Neural cell (in vitro differentiated cells): Measurements from ENCODE around the gene FBP2. TPM values are rescaled to one million over a fixed set of nuclear protein-coding genes. Genes with fewer than 3 reads are reported as not detected.

ENCODE experiments used
- H2AFZ ChIP-seq: fragments of 200-600, 300-800 bp; sonication (generic), shearing (Covaris generic); 2 replicates; pipeline ENCODE4 v1.6.0; 2014; ENCODE audit warnings: low read depth, mild to moderate bottlenecking, antibody characterized with exemption, low read length, moderate library complexity
- H3F3A ChIP-seq: fragments of 200-600 bp; shearing (Covaris generic); 2 replicates; pipeline ENCODE4 v1.6.1; 2016; ENCODE audit warnings: mild to moderate bottlenecking, moderate library complexity, mixed read lengths, antibody characterized with exemption, low read length; ENCODE audit not compliant: insufficient read depth, poor library complexity, severe bottlenecking
- H3K27ac ChIP-seq: fragments of 200-600, 300-800 bp; sonication (generic), shearing (Covaris generic); 2 replicates; pipeline ENCODE4 v1.5.1; 2014; ENCODE audit warnings: mild to moderate bottlenecking, low read length, moderate library complexity
- H3K27me3 ChIP-seq: fragments of 300-800, 200-600 bp; sonication (generic), shearing (Covaris generic); 2 replicates; pipeline ENCODE4 v1.6.0; 2014; ENCODE audit warnings: mild to moderate bottlenecking, low read depth, low read length, moderate library complexity; ENCODE audit not compliant: insufficient read depth
- H3K36me3 ChIP-seq: fragments of 300-800, 200-600 bp; sonication (generic), shearing (Covaris generic); 2 replicates; pipeline ENCODE4 v1.5.1; 2014; ENCODE audit warnings: mild to moderate bottlenecking, antibody characterized with exemption, low read length, moderate library complexity; ENCODE audit not compliant: insufficient read depth
- H3K4me2 ChIP-seq: fragments of 300-800, 200-600 bp; sonication (generic), shearing (Covaris generic); 2 replicates; pipeline ENCODE4 v1.6.0; 2014; ENCODE audit warnings: mild to moderate bottlenecking, low read length
- H3K4me3 ChIP-seq: fragments of 300-800, 200-600 bp; sonication (generic), shearing (Covaris generic); 2 replicates; pipeline ENCODE4 v1.5.1; 2014; ENCODE audit warnings: mild to moderate bottlenecking, low read length, moderate library complexity
- H3K79me2 ChIP-seq: fragments of 200-600 bp; shearing (Covaris generic); replicated peaks from 2 replicates; pipeline ENCODE4 v1.6.0; 2014; ENCODE audit warnings: mild to moderate bottlenecking, low read length, moderate library complexity; ENCODE audit not compliant: insufficient read depth
- H3K9ac ChIP-seq: fragments of 300-800, 200-600 bp; sonication (generic), shearing (Covaris generic); 2 replicates; pipeline ENCODE4 v1.6.1; 2016; ENCODE audit warnings: mild to moderate bottlenecking, low read length, mixed read lengths
- H3K9me2 ChIP-seq: fragments of 200-600 bp; shearing (Covaris generic); 2 replicates; pipeline ENCODE4 v1.6.1; 2016; ENCODE audit warnings: mild to moderate bottlenecking, low read length, mixed read lengths; ENCODE audit not compliant: insufficient read depth
- H3K9me3 ChIP-seq: fragments of 200-600, 300-800 bp; sonication (generic), shearing (Covaris generic); 2 replicates; pipeline ENCODE4 v1.6.1; 2016; ENCODE audit warnings: mild to moderate bottlenecking, mixed run types, low read length, moderate library complexity, mixed read lengths
- H4K20me1 ChIP-seq: fragments of 200-600 bp; shearing (Covaris generic); 2 replicates; pipeline ENCODE4 v1.6.1; 2016; ENCODE audit warnings: mild to moderate bottlenecking, mixed run types; ENCODE audit not compliant: insufficient read depth
- MXI1 ChIP-seq: fragments of 450-650 bp; conservative IDR thresholded peaks from 2 replicates; pipeline ENCODE4 v1.6.1; 2014; ENCODE audit warnings: antibody characterized with exemption, mild to moderate bottlenecking; ENCODE audit not compliant: poor library complexity, severe bottlenecking
- POLR2AphosphoS5 ChIP-seq: IDR thresholded peaks from 2 replicates; pipeline ENCODE4 v1.6.1; 2012
- SMC3 ChIP-seq: fragments of 450-650 bp; conservative IDR thresholded peaks from 2 replicates; pipeline ENCODE4 v1.6.1; 2014; ENCODE audit warnings: antibody characterized with exemption, mild to moderate bottlenecking, moderate library complexity; ENCODE audit not compliant: poor library complexity
- polyA plus RNA-seq: library from polyadenylated mRNA; depleted of rRNA; stranded (reverse); fragments of >200 nt; gene quantifications from 2 replicates; pipeline ENCODE4 v1.2.3, GENCODE V29; 2014

FBP2 gene
- polyA plus RNA-seq, 1 donor from 2014 or later: not detected

- no peaks in the 10 kb centered on the region for H3K79me2 ChIP-seq
- no peaks in the 10 kb centered on the region for H3K9me3 ChIP-seq
- no peak overlapping the region for H3K27ac ChIP-seq
- H3K4me2 ChIP-seq: no peak overlapping the region
- H2AFZ ChIP-seq: no peak overlapping the region
- no peaks in the 10 kb centered on the region for H3K36me3 ChIP-seq
- H3K9me2 ChIP-seq: no peaks in the 10 kb centered on the region
- no peaks in the 10 kb centered on the region for H4K20me1 ChIP-seq
- no peaks in the 10 kb centered on the region for H3K27me3 ChIP-seq
- H3F3A ChIP-seq: no peaks in the 10 kb centered on the region
- no peak for TF ChIP-seq MXI1
- TF ChIP-seq POLR2AphosphoS5: no peak
- no peak for TF ChIP-seq SMC3
- H3K9ac ChIP-seq: no peak overlapping the region
- H3K4me3 ChIP-seq: no peak overlapping the region
Measured at GRCh38 chr9:94511134-94511954, 82.3 kb downstream of the FBP2 start.

Other genes starting within 250 kb of the FBP2 start
- gene PCAT7, start 38.7 kb downstream of the FBP2 start, polyA plus RNA-seq: 7.7 and 10.8 TPM in 2 replicates
- gene FBP1, start 45.7 kb upstream of the FBP2 start, polyA plus RNA-seq: 0.94 TPM in 1 of 2 replicates, not detected in the other
- gene AOPEP, start 132.9 kb upstream of the FBP2 start, polyA plus RNA-seq: 3.6 and 10.0 TPM in 2 replicates